Ureter (tissue), 1 donor: ENCODE results near the gene FAM222B. TPM values are rescaled to one million over a fixed set of nuclear protein-coding genes. Genes with fewer than 3 reads are reported as not detected.
"Not testable (repeated sequence)": the region's sequence is repeated elsewhere in the genome, so short reads cannot be mapped to it uniquely, and the experiment has no call there.

Experiments
- DNase-seq: peaks from one replicate; pipeline ENCODE4 v3.0.0-alpha.2; 2020; ENCODE audit warnings: low spot score
- total RNA-seq: library from RNA; stranded (reverse); gene quantifications from one replicate; pipeline ENCODE4 v1.2.4, GENCODE V29; 2023
- donor health status: DM: yes; HTN: yes; CAD: no.

The FAM222B gene, protein sequence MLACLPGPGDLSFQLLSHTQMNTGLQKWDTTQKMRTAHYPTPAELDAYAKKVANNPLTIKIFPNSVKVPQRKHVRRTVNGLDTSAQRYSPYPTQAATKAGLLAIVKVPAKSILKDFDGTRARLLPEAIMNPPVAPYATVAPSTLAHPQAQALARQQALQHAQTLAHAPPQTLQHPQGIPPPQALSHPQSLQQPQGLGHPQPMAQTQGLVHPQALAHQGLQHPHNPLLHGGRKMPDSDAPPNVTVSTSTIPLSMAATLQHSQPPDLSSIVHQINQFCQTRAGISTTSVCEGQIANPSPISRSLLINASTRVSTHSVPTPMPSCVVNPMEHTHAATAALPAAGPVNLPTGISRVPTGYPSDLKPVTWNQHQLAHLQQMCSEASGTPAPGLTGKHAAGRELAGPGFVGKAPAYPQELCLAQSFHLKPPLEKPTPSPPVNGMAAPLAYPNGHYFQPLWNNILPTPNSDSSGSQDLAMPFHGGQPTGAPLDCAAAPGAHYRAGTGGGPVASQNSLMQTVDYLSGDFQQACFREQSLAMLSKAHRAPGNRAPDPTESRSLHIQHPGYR
- total RNA-seq = 28.8 TPM

DNA sequence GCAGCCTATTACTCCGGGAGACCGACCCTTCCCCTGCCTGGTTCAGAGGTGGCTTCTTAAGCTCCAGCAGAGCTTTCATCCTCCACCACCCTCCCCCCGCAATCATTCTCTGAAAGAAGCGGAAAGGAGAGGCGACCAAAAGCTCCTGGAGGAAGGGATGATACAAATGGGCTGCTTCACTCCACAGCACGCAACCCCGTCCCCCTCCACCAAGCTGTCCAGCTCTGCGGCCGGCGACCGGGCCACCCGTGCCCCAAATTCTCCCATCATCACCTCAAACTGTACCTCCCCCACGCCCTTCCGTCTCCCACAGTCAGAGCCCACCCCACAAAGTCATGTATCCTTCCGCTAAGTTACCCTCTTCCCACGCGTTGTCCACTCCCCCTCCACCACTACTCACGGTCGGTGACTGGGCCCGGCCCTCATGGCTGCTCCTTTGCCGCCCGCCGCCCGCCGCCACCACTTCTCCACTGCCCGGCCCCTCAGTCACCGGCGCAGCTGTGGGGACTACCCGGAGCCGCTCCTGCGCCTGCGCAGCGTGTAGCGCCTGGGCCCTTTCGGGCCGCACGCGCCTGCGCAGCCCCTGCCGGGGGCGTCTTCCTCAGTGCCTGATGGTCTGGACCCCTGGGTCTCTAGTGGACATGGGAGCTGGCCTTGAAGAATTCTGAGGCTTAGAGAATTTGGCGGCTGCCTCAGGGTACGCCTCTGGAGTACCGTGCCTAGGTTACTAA is at the start of gene FAM222B:
Gene FAM222B (minus strand): TSS at position 509 of the 731 bp plus-strand sequence. CDS start 76,123 bp downstream, outside the sequence.
- peak; percentile 81 for DNase-seq

GRCh38 chr17:28892024-28892423 is 49.4 kb upstream of the FAM222B start:
- DNase-seq = no peak

DNA sequence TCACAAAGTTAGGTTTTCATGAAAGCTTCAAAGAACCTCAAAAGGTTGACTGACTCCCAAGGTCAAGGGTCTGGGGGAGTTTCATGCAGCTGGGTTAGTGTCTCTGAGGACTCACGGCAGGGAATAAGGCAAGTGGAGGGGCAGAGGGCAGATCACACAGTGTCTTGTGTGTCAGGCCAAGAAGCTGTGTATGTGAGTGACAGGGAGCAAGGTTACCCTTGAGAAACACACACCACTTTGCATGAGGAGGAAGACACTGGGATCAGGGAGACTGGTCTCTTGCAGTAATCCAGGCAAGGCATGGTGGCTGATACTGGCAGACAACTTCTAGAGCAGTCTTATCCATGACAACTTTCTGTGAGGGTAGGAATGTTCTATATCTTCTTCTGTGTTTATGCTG is 48.6 kb upstream of the FAM222B start:
- DNase-seq = no peak

- no peak for DNase-seq
Observed at GRCh38 chr17:28889996-28890395, 47.4 kb upstream of the FAM222B start.

GRCh38 chr17:28888832-28889231 is 46.2 kb upstream of the FAM222B start:
- no peak for DNase-seq

DNA sequence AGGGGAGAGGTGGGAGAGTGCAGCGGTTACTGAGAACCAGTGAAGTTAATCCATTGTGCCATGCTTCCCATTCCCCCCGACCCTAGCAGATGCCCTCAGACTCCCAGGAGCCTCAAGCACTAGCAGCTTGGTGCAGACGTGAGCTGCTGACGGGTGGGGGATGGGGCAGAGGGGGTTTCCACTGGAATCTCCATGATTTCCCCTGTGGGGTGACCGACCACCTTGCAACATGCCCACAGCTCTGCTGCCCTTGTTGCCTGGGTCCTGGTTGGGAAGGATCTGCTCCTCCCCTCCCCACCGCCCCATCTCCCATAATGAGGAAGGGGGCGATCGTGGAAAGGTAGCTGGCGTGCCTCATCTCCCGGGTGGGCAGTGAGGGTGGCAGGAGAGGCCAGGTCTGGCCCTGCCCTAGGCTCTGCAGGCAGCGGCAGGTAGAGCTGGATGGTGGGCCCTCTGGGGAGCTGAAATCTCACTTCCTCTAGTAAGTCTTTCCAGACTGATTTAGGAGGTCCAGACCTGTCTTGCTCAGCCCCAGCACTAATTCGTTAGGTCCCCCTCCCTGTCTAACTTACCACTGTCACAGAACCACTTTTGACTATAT is 45.4 kb upstream of the FAM222B start:
- no peak for DNase-seq

DNA sequence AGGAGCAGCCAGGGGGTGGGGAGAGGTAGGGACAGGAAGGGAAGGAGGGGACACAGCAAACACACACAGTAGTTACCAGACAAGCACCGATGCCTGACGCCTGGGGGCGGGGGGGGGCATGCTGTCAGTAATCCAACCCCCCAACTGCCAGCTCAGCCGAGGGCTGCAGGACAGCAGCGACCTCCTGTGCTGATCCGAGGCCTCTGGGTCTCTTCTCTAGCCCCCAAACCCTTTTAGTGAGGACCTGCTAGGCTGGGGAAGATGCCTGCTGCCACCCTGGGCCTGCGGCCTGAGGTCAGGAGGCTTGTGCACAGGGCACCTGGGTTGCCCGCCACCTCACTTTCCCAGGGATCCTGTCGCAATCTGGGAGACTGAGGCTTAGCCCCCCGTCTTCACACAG is 43.4 kb upstream of the FAM222B start:
- no peak for DNase-seq

- DNase-seq = no peak
Observed at GRCh38 chr17:28885363-28885762, 42.8 kb upstream of the FAM222B start.

GRCh38 chr17:28883967-28884702 is 41.5 kb upstream of the FAM222B start:
- no peak for DNase-seq

GRCh38 chr17:28882154-28882895 is 39.7 kb upstream of the FAM222B start:
- no peak for DNase-seq

GRCh38 chr17:28881533-28882056 is 39.0 kb upstream of the FAM222B start:
- no peak for DNase-seq

DNA sequence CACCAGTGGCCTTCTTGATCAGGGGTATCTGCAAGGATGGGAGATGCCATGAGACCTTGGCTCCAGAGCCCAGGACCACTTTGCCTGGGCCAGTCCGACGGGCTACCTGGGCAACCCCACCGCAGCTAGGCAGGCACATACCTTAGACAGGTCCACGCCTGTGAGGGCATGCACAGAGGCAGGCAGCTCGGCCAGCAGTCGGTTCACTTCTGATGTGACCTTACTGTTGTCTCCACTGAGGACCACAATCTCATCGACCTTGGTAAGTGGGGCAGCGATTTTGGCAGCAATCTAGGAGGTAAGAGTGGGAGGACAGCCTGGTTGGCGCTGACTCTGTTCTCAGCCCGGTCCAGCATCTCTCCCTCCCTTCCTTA is 38.0 kb upstream of the FAM222B start:
- no peak for DNase-seq

- no peak for DNase-seq
Observed at GRCh38 chr17:28879886-28880571, 37.4 kb upstream of the FAM222B start.

- DNase-seq = no peak
Observed at GRCh38 chr17:28878981-28879380, 36.4 kb upstream of the FAM222B start.

DNA sequence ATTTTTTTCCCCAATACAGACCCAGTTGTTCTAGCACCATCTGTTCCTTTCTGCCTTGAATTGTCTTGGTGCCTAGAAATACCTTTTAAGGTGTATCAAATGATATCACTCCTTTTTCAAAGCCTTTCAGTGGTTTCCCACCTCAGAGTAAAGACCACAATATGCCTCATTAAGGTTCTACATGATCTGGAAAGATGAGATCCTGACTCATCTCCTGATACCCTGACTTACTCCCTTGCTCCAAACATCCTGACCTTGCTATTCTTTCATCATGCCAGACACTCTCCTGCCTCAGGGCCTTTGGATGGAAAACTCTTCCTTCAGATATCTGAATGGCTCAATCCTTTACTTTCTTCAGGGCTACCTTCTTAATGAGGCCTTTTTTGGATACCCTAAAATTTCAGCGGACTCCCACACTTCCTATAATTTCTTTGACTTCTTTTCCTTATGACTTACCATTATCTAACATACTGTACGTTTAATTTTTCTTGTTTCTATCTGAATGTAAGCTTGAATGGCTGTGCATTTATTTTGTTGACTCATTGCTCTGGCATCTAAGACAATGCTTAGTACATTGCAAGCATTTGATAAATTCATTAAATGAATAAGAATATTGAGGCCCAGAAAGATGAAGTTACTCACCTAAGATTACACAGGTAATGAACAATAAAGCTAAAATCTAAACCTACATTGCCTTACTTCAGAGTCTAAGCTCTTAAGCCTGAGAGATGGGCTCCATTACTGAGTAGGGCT is 35.7 kb upstream of the FAM222B start:
- DNase-seq = no peak

DNA sequence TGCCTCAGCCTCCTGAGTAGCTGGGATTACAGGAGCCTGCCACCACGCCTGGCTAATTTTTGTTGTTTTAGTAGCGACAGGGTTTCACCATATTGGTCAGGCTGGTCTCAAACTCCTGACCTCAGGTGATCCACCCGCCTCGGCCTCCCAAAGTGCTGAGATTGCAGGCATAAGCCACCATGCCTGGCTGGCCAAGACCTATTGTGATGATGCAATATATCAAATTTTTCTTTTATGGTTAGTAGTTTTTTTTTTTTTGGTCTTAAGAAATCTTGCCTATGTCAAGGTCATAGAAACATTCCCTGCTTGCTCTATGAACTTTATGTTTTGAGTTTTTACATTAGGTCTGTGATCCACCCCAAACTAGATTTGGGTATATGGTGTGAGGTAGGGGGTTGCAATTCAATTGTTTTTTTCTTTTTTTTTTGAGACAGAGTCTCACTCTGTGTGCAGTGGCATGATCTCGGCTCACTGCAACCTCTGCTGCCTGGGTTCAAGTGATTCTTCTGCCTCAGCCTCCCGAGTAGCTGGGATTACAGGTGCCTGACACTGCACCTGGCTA is 34.6 kb upstream of the FAM222B start:
- DNase-seq = not testable (repeated sequence)

GRCh38 chr17:28875848-28876550 is 33.4 kb upstream of the FAM222B start:
- DNase-seq = no peak

DNA sequence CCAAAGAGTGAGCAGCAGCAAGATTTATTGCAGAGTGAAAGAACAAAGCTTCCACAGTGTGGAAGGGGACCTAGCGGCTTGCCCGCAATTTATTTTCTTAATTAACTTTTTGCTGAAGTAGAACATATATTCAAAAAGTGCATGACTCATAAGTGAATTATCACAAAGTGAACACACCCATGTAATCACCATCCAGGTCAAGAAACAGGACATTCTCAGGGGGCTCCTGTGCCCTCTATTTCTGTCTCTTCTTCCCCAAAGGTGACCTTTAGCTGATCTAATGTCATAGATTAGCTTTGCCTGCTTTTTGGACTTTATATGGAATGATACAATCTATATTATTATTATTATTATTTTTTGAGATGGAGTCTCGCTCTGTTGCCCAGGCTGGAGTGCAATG is 32.2 kb upstream of the FAM222B start:
- DNase-seq = no peak
